ENCODE measurements around the gene SLC44A2.

- TF ChIP-seq JUNB (IDR thresholded peaks at IDR 0.05) (no peak), CEBPB (IDR thresholded peaks at IDR 0.05; ENCODE audit: borderline replicate concordance in 1 of 2, low read depth in 2 of 2, low read length in 2 of 2) (no peak), FOS (IDR thresholded peaks at IDR 0.05; ENCODE audit: borderline replicate concordance, extremely low read depth, insufficient read length) (no peak), SP1 (IDR thresholded peaks at IDR 0.05; ENCODE audit: low read depth, low read length) (no peak), TARDBP (IDR thresholded peaks at IDR 0.05; ENCODE audit: borderline replicate concordance) (no peak), ATF7 (IDR thresholded peaks at IDR 0.05; ENCODE audit: low read depth) (no peak), ZZZ3 (IDR thresholded peaks at IDR 0.05; ENCODE audit: control insufficient read depth, insufficient read length, low read depth) (no peak), JUND (IDR thresholded peaks at IDR 0.05; ENCODE audit: low read depth, low read length) (no peak), MXI1 (IDR thresholded peaks at IDR 0.05; ENCODE audit: low read depth, low read length) (no peak), USF1 (IDR thresholded peaks at IDR 0.05; ENCODE audit: borderline replicate concordance, extremely low read length, insufficient read depth, low read depth, low read length) (no peak), NR2F1 (conservative IDR thresholded peaks at IDR 0.05) (no peak), SRF (IDR thresholded peaks at IDR 0.05; ENCODE audit: low read depth in 2 of 2, low read length in 2 of 2) (no peak)
- TF ChIP-seq, protein P1, sequence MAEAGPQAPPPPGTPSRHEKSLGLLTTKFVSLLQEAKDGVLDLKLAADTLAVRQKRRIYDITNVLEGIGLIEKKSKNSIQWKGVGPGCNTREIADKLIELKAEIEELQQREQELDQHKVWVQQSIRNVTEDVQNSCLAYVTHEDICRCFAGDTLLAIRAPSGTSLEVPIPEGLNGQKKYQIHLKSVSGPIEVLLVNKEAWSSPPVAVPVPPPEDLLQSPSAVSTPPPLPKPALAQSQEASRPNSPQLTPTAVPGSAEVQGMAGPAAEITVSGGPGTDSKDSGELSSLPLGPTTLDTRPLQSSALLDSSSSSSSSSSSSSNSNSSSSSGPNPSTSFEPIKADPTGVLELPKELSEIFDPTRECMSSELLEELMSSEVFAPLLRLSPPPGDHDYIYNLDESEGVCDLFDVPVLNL (IDR thresholded peaks at IDR 0.05; ENCODE audit: low read depth, low read length), result no peak
- TF ChIP-seq, protein P2, sequence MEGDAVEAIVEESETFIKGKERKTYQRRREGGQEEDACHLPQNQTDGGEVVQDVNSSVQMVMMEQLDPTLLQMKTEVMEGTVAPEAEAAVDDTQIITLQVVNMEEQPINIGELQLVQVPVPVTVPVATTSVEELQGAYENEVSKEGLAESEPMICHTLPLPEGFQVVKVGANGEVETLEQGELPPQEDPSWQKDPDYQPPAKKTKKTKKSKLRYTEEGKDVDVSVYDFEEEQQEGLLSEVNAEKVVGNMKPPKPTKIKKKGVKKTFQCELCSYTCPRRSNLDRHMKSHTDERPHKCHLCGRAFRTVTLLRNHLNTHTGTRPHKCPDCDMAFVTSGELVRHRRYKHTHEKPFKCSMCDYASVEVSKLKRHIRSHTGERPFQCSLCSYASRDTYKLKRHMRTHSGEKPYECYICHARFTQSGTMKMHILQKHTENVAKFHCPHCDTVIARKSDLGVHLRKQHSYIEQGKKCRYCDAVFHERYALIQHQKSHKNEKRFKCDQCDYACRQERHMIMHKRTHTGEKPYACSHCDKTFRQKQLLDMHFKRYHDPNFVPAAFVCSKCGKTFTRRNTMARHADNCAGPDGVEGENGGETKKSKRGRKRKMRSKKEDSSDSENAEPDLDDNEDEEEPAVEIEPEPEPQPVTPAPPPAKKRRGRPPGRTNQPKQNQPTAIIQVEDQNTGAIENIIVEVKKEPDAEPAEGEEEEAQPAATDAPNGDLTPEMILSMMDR (IDR thresholded peaks at IDR 0.05 in 2 of 3, conservative IDR thresholded peaks at IDR 0.05 in 1 of 3; ENCODE audit: control insufficient read depth in 2 of 3, extremely low read depth in 1 of 3, insufficient read depth in 1 of 3, low read depth in 3 of 3, low read length in 3 of 3), result no peak
These were observed 63.4 kb downstream of the SLC44A2 start for GRCh38 chr19:10688545-10689280.
